ENCODE measurements around the gene PWP2. TPM values are rescaled to one million over a fixed set of nuclear protein-coding genes. Genes with fewer than 3 reads are reported as not detected.

Gene PWP2
- polyA plus RNA-seq, 2 of the 4 experiments (the other 2 are of a cell fraction) = 5.8 to 9.8 TPM

DNA sequence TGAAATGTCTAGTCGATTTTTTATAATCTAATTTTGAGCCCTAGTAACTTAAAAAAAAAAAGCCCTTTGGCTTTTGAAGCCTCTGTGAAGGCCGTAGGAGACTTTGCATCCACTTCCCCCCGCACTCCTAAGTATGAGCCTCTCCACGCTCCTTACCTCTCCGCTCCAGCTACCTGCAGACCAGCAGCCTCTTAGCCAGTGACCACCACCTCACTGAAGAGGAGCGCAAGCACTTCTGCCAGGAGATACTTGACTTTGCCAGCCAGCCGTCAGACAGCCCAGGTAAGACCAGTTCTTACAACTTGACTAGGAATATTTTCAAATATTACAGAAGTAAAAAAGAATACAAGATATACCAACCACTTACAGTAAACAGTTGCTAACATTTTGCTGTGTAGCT is 27.4 kb upstream of the PWP2 start (continued):
- TF ChIP-seq CTCF (IDR thresholded peaks at IDR 0.05) (no peak), ESRRA (IDR thresholded peaks at IDR 0.05; ENCODE audit: borderline replicate concordance, low read length) (no peak), EP300 (IDR thresholded peaks at IDR 0.05) (no peak)
- TF ChIP-seq, protein P1, sequence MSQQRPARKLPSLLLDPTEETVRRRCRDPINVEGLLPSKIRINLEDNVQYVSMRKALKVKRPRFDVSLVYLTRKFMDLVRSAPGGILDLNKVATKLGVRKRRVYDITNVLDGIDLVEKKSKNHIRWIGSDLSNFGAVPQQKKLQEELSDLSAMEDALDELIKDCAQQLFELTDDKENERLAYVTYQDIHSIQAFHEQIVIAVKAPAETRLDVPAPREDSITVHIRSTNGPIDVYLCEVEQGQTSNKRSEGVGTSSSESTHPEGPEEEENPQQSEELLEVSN (IDR thresholded peaks at IDR 0.05; ENCODE audit: borderline replicate concordance, low read depth) = no peak

- no peak overlapping the region for H3K4me3 ChIP-seq
- ATAC-seq (no peak), DNase-seq (ENCODE audit: low read depth in 1 of 2, low spot score in 1 of 2) (no peak), FAIRE-seq (no peak)
- 93% methylated on average over 24 of the region's 24 CpGs for WGBS (ENCODE audit: missing lambda C conversion rate)
- TF ChIP-seq CBX2 (IDR thresholded peaks at IDR 0.05; ENCODE audit: borderline replicate concordance, low read depth) = no peak
- TF ChIP-seq ESRRA (IDR thresholded peaks at IDR 0.05; ENCODE audit: borderline replicate concordance, low read length) = no peak
- TF ChIP-seq REST (IDR thresholded peaks at IDR 0.05) = no peak
- no peak for TF ChIP-seq HOXB5 (CRISPR knock-in tag; IDR thresholded peaks at IDR 0.05)
- TF ChIP-seq CHD2 (IDR thresholded peaks at IDR 0.05; ENCODE audit: low read length, partially characterized antibody) = no peak
- no peak for TF ChIP-seq GATA3 (IDR thresholded peaks at IDR 0.05; ENCODE audit: borderline replicate concordance)
- TF ChIP-seq HOXB13 (CRISPR knock-in tag; IDR thresholded peaks at IDR 0.05; ENCODE audit: low read depth) = no peak
- no peak for TF ChIP-seq ELK1 (IDR thresholded peaks at IDR 0.05; ENCODE audit: low read depth, low read length)
- TF ChIP-seq MAZ (IDR thresholded peaks at IDR 0.05; ENCODE audit: borderline replicate concordance, low read depth, low read length) = no peak
- no peak for TF ChIP-seq ZSCAN20 (CRISPR knock-in tag; IDR thresholded peaks at IDR 0.05)
- TF ChIP-seq, protein P2, sequence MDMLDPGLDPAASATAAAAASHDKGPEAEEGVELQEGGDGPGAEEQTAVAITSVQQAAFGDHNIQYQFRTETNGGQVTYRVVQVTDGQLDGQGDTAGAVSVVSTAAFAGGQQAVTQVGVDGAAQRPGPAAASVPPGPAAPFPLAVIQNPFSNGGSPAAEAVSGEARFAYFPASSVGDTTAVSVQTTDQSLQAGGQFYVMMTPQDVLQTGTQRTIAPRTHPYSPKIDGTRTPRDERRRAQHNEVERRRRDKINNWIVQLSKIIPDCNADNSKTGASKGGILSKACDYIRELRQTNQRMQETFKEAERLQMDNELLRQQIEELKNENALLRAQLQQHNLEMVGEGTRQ (IDR thresholded peaks at IDR 0.05) = no peak
- TF ChIP-seq BHLHE40 (IDR thresholded peaks at IDR 0.05; ENCODE audit: low read depth, low read length) = no peak
- TF ChIP-seq SREBF2 (IDR thresholded peaks at IDR 0.05) = no peak
- TF ChIP-seq RAD21 (conservative IDR thresholded peaks at IDR 0.05 in 1 of 2, IDR thresholded peaks at IDR 0.05 in 1 of 2) = no peak
- TF ChIP-seq FOXS1 (CRISPR knock-in tag; IDR thresholded peaks at IDR 0.05) = no peak
- TF ChIP-seq CEBPB (IDR thresholded peaks at IDR 0.05) = no peak
- TF ChIP-seq PBX3 (IDR thresholded peaks at IDR 0.05) = no peak
- no peak overlapping the region for H3K27ac ChIP-seq
- ChIA-PET POLR2A (no interaction called here), CTCF (no interaction called here)
- no peaks in the 10 kb centered on the region for H3K4me1 ChIP-seq
- no peaks in the 10 kb centered on the region for H3K9me3 ChIP-seq
- no peak overlapping the region for H3K4me2 ChIP-seq
Observed at GRCh38 chr21:44082648-44083440, 24.4 kb upstream of the PWP2 start.

All from A549 (cell line).